HS-5 (cell line): ENCODE results near the gene YBEY.
"Not testable (repeated sequence)": the region's sequence is repeated elsewhere in the genome, so short reads cannot be mapped to it uniquely, and the experiment has no call there.

Source experiments
- DNase-seq: peaks from one replicate; pipeline ENCODE4 v3.0.0-alpha.2; 2012; ENCODE audit warnings: low read depth

Gene YBEY

GRCh38 chr21:46304955-46305354 lies 18.8 kb downstream of the YBEY start:
- DNase-seq: no peak

DNA sequence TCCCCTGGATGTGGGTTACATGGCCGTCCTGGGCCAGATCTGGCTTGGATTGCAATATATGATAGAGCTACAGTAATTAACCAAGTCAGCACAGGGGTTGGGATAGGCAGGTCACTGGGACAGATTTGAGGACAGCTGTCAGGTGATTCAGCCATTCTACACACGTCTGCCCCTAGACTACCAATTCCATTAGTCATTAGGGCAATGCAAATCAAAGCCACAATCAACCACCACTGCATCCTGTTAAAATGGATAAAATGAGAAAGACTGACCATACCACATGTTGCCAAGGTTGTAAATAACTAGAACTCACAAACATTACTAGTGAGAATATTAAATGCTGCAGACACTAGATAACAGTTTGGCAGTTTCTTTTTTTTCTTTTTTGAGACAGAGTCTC lies 21.5 kb downstream of the YBEY start:
- peak; percentile 56 for DNase-seq

GRCh38 chr21:46308431-46308830 lies 22.3 kb downstream of the YBEY start:
- DNase-seq: no peak

GRCh38 chr21:46310260-46310659 lies 24.1 kb downstream of the YBEY start:
- DNase-seq: not testable (repeated sequence)

GRCh38 chr21:46311568-46311967 lies 25.4 kb downstream of the YBEY start:
- no peak for DNase-seq

GRCh38 chr21:46312949-46313348 lies 26.8 kb downstream of the YBEY start:
- DNase-seq: no peak

GRCh38 chr21:46314441-46315020 lies 28.4 kb downstream of the YBEY start:
- DNase-seq: no peak

GRCh38 chr21:46316708-46317324 lies 30.7 kb downstream of the YBEY start:
- no peak for DNase-seq

- DNase-seq: no peak
These were observed 31.7 kb downstream of the YBEY start for GRCh38 chr21:46317710-46318463.

GRCh38 chr21:46318464-46318845 lies 32.3 kb downstream of the YBEY start:
- no peak for DNase-seq

DNA sequence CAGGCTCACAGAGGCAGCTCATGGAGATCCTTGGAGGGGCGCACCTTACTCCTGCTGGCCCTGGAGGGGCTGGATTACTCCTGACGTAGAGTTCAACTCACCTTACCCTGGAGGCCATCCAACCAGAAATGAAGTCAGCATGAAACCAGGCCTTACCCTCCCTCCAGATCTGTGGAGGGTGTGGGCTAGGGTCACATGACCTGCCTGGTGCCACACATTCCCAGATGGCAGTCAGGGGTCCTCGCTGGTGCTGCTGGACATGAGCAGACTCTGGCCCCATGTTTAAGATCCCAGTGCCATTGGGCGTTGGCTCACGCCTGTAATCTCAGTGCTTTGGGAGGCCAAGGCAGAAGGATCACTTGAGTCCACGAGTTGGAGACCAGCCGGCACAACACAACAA lies 33.0 kb downstream of the YBEY start:
- DNase-seq: no peak

DNA sequence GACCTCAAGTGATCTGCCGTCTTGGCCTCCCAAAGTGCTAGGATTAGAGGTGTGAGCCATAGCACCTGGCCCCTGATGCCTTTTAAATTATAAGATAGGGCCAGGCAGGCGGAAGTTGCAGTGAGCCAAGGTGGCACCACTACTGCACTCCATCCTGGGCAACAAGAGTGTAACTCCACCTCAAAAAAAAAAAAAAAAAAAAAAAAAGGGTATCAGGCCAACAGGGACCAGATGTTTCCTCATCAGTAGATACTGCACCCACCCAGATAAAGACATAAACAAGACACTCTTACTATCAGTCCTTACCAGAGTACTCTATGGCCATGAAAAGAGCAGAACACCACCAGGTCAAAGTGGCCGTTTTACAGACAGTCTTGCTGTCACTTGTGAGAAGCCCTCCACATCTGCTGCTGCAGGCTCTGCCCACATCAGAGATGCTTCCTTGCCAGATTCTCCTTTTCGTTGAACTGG lies 34.2 kb downstream of the YBEY start:
- no peak for DNase-seq

DNA sequence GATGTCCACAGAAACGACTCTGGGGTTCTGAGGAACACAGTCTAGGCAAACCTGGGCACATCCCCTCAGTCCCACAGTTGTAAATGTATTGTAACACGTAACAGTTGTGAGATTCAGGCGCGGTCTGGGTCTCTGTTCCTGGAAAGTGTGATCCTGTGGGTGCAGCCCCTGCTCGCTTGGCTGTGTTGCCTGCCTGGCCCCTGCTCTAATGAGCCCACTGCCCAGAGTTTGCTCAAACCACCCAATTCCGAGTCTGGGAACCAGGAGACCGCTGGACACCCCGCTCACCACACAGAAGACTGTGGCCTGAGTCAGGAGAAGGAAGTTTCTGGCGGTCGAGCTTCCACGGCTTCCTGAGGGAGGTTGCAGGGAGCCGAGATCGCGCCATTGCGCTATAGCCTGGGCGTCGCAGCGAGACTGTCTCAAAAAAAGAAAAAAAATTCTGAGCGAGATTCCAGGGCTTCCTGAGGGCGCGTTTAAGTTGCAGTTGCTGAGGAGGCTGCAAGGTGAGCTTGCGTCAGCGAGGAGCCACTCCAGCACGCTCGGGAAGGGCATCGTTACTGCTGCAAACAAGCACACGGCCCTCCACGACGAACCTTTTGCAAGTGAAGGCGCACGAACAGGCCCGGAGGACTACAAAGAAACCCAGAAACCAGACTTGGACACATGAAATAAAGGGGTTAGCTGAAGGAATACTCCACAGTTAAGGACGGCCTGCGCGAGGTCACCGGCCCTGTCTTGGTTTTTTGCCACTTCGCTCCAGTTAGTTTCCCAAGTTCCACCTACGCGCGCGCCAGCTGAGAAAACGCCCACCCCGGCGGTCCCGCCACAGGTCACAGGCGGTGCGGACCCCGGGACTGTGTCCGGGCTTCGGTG lies 36.4 kb downstream of the YBEY start:
- DNase-seq: no peak

GRCh38 chr21:46323227-46323709 lies 37.1 kb downstream of the YBEY start:
- no peak for DNase-seq

DNA sequence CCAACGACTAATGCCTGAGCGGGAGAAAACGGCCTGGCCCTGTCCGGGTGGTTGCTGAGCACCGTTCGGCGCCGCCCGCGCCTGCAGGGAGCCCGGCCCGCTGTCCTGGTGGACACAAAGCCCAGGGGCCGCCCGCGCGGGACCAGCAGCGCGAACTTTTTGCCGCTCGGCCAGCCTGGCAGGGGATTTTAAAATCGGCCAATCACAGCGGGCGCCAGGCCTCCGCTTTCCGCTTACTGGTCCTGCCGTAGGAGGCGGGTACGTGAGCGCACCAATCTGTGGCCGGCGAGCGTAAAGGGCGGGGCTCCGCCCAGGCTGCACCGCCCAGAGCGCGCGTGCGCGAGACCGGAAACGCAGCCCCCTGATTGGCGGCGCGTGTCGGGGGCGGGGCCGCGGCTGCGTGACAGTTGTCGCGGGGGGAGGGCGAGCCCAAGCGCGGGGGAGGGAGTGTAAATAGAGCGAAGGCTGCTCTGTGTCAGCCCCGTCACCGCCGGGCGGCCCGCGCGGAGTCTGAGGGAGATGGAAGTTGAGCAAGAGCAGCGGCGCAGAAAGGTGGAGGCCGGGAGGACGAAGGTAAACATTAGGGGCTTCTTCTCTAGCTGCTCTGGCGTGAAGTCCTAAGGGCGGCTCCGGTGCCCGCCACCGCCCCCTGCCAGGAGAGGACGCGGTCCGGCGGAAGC lies 37.7 kb downstream of the YBEY start, which contains the start of the genes C21orf58 and PCNT:
TSS of gene C21orf58 (minus strand) at position 161 of the 680 bp plus-strand sequence. CDS start 1,132 bp downstream, outside the sequence.
TSS of gene PCNT (plus strand) at position 447 of the 680 bp plus-strand sequence. CDS start at position 520, 73 bp downstream.
- DNase-seq: peak; percentile 82

DNA sequence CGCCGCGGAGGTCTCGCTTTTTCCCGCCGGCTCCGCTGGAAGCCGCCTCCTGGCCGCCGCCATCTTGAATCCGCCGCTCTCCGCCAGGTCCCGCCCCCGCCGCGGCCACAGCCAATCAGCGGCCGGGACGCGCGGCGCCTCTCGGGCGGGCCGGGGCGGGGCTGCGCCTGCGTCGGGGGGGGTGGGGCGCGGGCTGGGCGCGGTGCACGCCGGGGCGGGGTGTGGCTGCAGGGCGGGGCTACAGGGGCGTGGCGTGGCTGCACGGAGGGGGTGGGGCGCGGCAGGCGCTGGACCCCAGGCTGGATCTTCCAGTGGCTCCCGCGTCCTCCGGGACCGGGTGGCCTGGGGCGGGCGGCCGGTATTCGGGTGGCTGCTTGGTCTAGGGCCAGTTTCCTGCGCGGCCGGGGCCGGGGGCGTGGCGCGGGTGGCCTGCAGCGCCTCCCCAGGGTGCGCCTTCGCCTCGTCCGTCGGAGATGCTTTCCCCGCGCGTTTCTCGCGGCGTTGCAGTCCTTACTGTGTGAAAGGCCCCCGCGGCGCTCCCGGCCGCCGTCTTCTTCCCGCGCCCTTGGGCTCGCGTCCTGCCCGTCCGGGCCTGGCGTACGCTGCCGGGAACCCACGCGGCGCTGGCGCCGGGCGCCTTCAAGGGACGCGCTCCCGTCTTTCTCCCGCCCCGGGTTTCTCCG lies 38.4 kb downstream of the YBEY start:
- no peak for DNase-seq

- DNase-seq: no peak
These were observed 39.2 kb downstream of the YBEY start for GRCh38 chr21:46325073-46325912.

- DNase-seq: no peak
These were observed 40.1 kb downstream of the YBEY start for GRCh38 chr21:46326110-46326703.

DNA sequence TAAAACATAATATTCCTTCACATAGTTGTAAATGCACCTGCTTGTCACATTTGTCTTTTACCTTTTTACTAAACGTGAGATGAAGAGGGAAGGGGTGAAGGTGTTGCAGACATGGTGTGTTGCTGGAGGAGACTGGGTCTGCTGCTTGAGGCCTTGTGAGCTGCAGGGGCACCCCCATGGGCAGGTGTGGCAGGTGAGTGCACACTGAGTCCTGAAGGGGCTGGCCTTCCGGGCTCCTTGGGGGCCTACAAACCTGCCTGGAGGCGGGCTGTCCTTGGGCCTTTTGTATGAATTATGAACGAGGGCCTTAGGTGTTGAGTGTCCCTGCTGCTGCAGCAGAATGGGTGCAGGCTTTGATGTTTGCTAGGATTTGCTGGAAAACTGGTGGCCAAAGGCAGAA lies 41.6 kb downstream of the YBEY start:
- DNase-seq: no peak
